BE2C (cell line): ENCODE results near the gene KTN1.

Source experiments
- DNase-seq: peaks from one replicate; pipeline ENCODE4 v3.0.0-alpha.2; 2020
- H3K27me3 ChIP-seq: fragments of 250-450 bp; sonication (Bioruptor Pico); 2 replicates; pipeline ENCODE4 v1.5.1; 2020; ENCODE audit warnings: mild to moderate bottlenecking
- H3K36me3 ChIP-seq: fragments of 250-450 bp; sonication (Bioruptor Pico); 2 replicates; pipeline ENCODE4 v1.5.1; 2020; ENCODE audit warnings: mild to moderate bottlenecking
- H3K4me1 ChIP-seq: fragments of 250-450 bp; sonication (Bioruptor Pico); 2 replicates; pipeline ENCODE4 v1.5.1; 2020
- H3K4me3 ChIP-seq: 2 replicates; pipeline ENCODE4 v1.5.1; 2011; ENCODE audit warnings: low read depth, low read length
- H3K9me3 ChIP-seq: fragments of 250-450 bp; sonication (Bioruptor Pico); 2 replicates; pipeline ENCODE4 v1.5.1; 2020
- CTCF ChIP-seq: IDR thresholded peaks from 2 replicates; pipeline ENCODE4 v1.5.1; 2012; ENCODE audit warnings: mild to moderate bottlenecking, low read depth, low read length

KTN1 gene

DNA sequence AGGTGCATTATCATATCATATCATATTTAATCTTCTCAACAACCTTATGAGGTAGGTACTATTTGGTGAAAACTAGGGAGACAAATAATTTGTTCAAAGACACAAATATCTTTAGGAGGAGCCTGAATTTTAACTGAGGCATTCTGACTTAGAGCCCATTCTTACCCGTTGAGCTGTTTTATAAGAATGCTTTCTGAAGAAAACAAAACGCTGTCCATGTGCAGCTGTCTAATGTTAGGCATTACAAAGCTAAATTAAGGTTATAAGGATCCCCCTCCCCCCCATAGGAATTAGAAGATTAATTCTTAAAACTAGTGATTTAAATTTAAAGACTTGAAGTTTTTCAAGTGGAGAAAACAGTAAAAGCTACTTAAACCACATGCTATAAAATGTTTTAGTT is 6.4 kb downstream of the KTN1 start:
- H3K36me3 ChIP-seq: no peaks in the 10 kb centered on the region
- no peaks in the 10 kb centered on the region for H3K27me3 ChIP-seq
- peaks cover 14% of the 10 kb centered on the region for H3K4me1 ChIP-seq
- DNase-seq: no peak
- no peaks in the 10 kb centered on the region for H3K9me3 ChIP-seq
- no peak for TF ChIP-seq CTCF
- H3K4me3 ChIP-seq: no peak overlapping the region

- Histone ChIP-seq H3K9me3 (no peaks in the 10 kb centered on the region), H3K36me3 (no peaks in the 10 kb centered on the region), H3K27me3 (no peaks in the 10 kb centered on the region), H3K4me1 (peaks cover 14% of the 10 kb centered on the region), H3K4me3 (no peak overlapping the region)
- DNase-seq: no peak
- no peak for TF ChIP-seq CTCF
Measured at GRCh38 chr14:55587847-55588246, 7.8 kb downstream of the KTN1 start.

- Histone ChIP-seq H3K36me3 (no peaks in the 10 kb centered on the region), H3K4me3 (no peak overlapping the region), H3K9me3 (no peaks in the 10 kb centered on the region), H3K27me3 (no peaks in the 10 kb centered on the region), H3K4me1 (peaks cover 14% of the 10 kb centered on the region)
- no peak for DNase-seq
- no peak for TF ChIP-seq CTCF
Measured at GRCh38 chr14:55588259-55588699, 8.3 kb downstream of the KTN1 start.

- Histone ChIP-seq H3K36me3 (no peaks in the 10 kb centered on the region), H3K9me3 (no peaks in the 10 kb centered on the region), H3K27me3 (no peaks in the 10 kb centered on the region), H3K4me3 (no peak overlapping the region), H3K4me1 (peaks cover 11% of the 10 kb centered on the region)
- TF ChIP-seq CTCF: no peak
- no peak for DNase-seq
Measured at GRCh38 chr14:55589171-55589570, 9.2 kb downstream of the KTN1 start.

DNA sequence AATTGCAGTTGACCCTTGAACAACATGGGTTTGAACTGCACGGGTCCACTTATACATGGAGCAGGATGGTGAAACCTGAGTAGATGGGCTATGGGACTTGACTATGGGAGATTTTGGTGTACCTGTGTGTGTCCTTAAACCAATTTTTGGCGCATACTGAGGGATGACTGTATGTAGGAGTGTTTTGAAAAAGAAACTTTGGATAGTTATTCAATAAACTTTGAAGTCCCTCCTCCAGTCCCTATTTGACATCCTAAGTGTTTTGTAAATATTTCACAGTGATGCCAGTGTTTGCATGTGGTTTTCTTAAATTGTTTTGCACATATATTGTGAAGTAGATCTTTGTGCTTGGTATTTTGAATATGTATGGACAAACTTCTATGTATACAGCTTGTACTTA is 12.4 kb downstream of the KTN1 start:
- no peak for DNase-seq

DNA sequence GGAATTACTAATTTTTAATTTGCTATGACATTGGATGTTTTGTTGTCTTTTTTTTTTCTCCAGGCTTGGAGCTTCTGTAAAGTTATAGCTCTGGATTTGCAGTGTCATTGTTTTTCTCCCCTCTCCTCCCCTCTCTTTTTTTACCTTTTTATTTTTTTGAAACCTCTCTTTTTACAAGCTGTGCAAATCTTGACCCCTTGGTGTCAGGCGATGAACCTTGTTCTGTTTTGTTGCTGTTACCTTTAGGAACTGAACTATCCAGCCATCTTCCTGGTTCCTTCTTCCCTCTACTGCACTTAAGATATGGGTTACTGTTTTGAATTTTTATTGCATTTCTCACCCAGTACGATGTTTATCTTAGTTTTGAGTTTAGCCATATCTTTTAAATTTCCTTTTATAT is 13.7 kb downstream of the KTN1 start:
- TF ChIP-seq CTCF: no peak
- DNase-seq: no peak
- Histone ChIP-seq H3K4me1 (0 out of 2 replicates have a peak, but pooled peaks cover 4% of the 10 kb centered on the region), H3K36me3 (no peaks in the 10 kb centered on the region), H3K27me3 (no peaks in the 10 kb centered on the region), H3K4me3 (no peak overlapping the region), H3K9me3 (no peaks in the 10 kb centered on the region)

More for the DNA sequence above, 12.4 kb downstream of the KTN1 start:
- Histone ChIP-seq H3K4me3 (no peak overlapping the region), H3K4me1 (peaks cover 4% of the 10 kb centered on the region; the same call in 1 of the 2 replicates), H3K36me3 (no peaks in the 10 kb centered on the region), H3K9me3 (no peaks in the 10 kb centered on the region), H3K27me3 (no peaks in the 10 kb centered on the region)
- TF ChIP-seq CTCF: no peak
